Mononuclear cell (primary cell): Measurements from ENCODE around the gene TM9SF3. TPM values are rescaled to one million over a fixed set of nuclear protein-coding genes. Genes with fewer than 3 reads are reported as not detected.

ENCODE experiments used
- H3K27me3 ChIP-seq: 2 replicates; pipeline ENCODE4 v1.6.0; 2011; ENCODE audit warnings: low read length, control low read depth; ENCODE audit not compliant: insufficient read depth
- H3K4me1 ChIP-seq: 2 replicates; pipeline ENCODE4 v1.5.1; 2011; ENCODE audit warnings: mild to moderate bottlenecking, low read length, control low read depth; ENCODE audit not compliant: insufficient read depth
- H3K4me3 ChIP-seq: 2 replicates; pipeline ENCODE4 v1.5.1; 2011; ENCODE audit warnings: mild to moderate bottlenecking, low read length, moderate library complexity
- H3K9me3 ChIP-seq: 2 replicates; pipeline ENCODE4 v1.5.1; 2011; ENCODE audit warnings: low read depth, mild to moderate bottlenecking, control low read depth, low read length
- total RNA-seq: library from RNA; depleted of rRNA; stranded (reverse); fragments of >200 nt; gene quantifications from one replicate; pipeline ENCODE4 v1.2.3, GENCODE V29; 2012

Gene TM9SF3
- total RNA-seq, 1 donor = 122 TPM

DNA sequence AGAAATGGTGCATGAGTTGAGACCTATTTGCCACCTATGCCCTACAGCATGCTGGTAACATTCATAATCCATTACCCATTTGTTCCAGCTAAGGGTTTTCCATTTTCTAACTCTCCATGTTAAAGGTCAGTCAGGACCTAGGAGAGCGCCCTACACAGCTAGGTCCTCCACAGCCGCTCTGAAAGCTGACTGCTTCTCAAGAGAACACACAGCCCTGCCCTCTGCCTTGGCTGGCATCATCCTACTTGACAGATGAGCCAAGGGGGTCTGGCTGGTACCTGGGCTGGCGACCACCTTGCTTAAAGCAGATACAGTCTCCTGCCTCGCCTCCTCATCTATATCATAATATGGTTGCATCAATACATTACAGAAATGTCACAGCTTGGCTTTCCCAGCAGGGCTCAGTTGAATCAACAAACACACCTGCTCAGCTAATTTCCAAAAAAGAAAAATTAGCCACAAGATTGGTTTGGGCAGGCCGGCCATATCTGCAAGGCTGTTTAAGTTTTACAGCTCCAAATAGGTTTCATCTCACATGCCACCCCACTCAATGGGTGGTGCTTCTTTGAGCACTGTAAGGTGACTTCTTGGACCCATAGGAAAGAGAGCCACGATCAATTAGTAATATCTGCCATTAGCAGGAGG lies 90.4 kb downstream of the TM9SF3 start:
- no peaks in the 10 kb centered on the region for H3K9me3 ChIP-seq
- no peaks in the 10 kb centered on the region for H3K4me1 ChIP-seq
- H3K4me3 ChIP-seq = no peak overlapping the region
- H3K27me3 ChIP-seq = peaks cover 3% of the 10 kb centered on the region

GRCh38 chr10:96495544-96495943 lies 91.3 kb downstream of the TM9SF3 start:
- Histone ChIP-seq H3K27me3 (peaks cover 3% of the 10 kb centered on the region), H3K4me1 (no peaks in the 10 kb centered on the region), H3K9me3 (no peaks in the 10 kb centered on the region), H3K4me3 (no peak overlapping the region)

DNA sequence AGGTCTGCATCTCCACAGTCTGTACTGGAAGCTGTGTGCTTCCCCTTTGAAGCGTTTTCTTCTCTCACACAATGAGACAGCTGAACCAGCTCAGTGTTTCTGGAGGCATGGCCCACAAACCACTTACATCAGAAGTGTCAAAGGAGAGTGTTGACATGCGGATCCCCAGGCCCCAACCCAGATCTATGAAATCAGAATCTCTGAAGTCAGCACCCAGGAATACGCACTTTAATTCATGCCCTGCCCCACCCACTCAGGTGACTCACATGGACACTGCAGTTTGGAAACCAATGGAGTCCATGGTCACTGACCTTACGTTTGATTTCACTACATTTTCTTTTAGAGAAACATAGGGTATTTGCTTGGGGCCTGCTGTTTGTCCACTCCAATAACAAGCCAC lies 92.1 kb downstream of the TM9SF3 start:
- Histone ChIP-seq H3K9me3 (no peaks in the 10 kb centered on the region), H3K4me1 (no peaks in the 10 kb centered on the region), H3K4me3 (no peak overlapping the region), H3K27me3 (peaks cover 3% of the 10 kb centered on the region)

DNA sequence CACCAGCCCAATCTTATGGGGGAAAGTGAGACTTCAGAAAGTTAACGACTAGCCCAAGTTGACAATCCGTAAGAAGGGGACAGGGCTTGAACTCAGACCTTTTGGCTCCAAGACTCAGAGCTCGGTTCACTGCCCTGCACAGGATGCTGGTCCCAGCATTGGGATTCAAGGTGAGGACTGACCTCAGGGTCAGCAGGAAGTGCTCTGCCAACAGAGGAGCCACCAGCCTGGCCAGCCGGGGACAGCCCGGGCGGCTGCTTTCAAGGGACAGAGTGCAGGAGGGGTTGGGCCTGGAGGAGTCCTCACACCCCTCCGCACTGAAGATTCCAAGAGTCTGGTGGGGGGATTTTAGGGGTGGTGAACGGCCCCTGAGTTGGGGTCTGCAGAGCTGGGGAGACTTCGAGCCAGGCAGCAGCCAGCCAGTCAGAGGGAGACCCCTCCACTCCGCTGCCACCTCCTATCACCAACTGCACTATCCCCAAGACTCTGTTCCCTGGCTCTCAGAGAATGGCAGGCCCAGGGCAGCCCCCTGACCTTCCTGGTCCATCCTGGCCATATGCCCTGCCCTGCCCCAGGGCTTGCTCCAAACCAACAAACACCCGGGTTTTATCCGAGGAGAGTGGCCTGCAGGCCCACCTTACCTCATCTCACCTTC lies 92.8 kb downstream of the TM9SF3 start:
- peaks cover 3% of the 10 kb centered on the region for H3K27me3 ChIP-seq
- no peak overlapping the region for H3K4me3 ChIP-seq
- no peaks in the 10 kb centered on the region for H3K9me3 ChIP-seq
- no peaks in the 10 kb centered on the region for H3K4me1 ChIP-seq

DNA sequence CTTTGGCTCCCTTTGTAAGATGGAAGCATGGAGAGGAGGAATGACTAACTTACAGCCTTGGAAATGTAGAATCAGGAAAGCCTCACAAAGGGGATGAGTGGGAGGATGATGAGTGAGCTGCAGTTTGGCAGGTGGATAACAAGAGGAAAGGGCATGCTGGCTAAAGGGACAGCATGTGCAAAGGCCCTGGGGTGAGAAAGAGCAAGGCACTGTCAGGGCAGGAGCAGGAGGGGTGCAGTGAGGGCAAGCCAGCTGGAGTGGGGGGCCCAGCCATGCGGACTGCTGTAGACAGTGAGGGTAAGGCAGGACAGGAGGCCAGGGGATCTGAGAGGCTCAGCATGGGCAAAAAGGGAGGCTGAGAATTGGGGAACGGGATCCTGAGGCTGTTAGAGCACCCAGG lies 93.6 kb downstream of the TM9SF3 start:
- Histone ChIP-seq H3K4me3 (no peak overlapping the region), H3K9me3 (no peaks in the 10 kb centered on the region), H3K27me3 (no peaks in the 10 kb centered on the region), H3K4me1 (no peaks in the 10 kb centered on the region)

- Histone ChIP-seq H3K4me3 (no peak overlapping the region), H3K27me3 (no peaks in the 10 kb centered on the region), H3K9me3 (no peaks in the 10 kb centered on the region), H3K4me1 (no peaks in the 10 kb centered on the region)
These were observed 95.5 kb downstream of the TM9SF3 start for GRCh38 chr10:96491303-96491702.

GRCh38 chr10:96488161-96488935 lies 98.5 kb downstream of the TM9SF3 start:
- H3K27me3 ChIP-seq = no peaks in the 10 kb centered on the region
- H3K4me3 ChIP-seq = no peak overlapping the region
- no peaks in the 10 kb centered on the region for H3K9me3 ChIP-seq
- H3K4me1 ChIP-seq = no peaks in the 10 kb centered on the region

- Histone ChIP-seq H3K4me1 (no peaks in the 10 kb centered on the region), H3K4me3 (no peak overlapping the region), H3K27me3 (peaks cover 2% of the 10 kb centered on the region), H3K9me3 (no peaks in the 10 kb centered on the region)
These were observed 103.8 kb downstream of the TM9SF3 start for GRCh38 chr10:96482815-96483588.

DNA sequence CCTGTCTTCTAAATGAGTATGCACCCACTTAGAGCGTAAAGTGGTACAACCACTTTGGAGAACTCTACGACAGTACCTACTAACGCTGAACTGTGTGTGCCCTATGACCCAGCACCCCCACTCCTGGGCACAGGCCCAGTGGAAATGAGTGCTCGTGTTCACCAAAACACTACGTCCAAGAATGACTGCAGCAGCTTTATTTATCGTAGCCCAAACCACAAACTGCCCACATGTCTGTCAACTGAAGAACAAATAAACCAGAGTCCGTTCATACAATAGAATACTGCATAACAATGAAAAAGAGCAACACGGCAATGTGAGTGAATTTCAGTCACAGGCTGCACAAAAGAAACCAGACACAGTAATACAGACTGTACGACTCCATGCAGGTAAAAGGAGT lies 108.5 kb downstream of the TM9SF3 start:
- Histone ChIP-seq H3K4me1 (no peaks in the 10 kb centered on the region), H3K4me3 (no peak overlapping the region), H3K27me3 (peaks cover 2% of the 10 kb centered on the region), H3K9me3 (no peaks in the 10 kb centered on the region)

GRCh38 chr10:96473866-96474265 lies 112.9 kb downstream of the TM9SF3 start:
- no peak overlapping the region for H3K4me3 ChIP-seq
- H3K9me3 ChIP-seq = no peaks in the 10 kb centered on the region
- no peaks in the 10 kb centered on the region for H3K27me3 ChIP-seq
- H3K4me1 ChIP-seq = no peaks in the 10 kb centered on the region

GRCh38 chr10:96470116-96470743 lies 116.6 kb downstream of the TM9SF3 start:
- H3K27me3 ChIP-seq = no peaks in the 10 kb centered on the region
- H3K9me3 ChIP-seq = no peaks in the 10 kb centered on the region
- no peak overlapping the region for H3K4me3 ChIP-seq
- H3K4me1 ChIP-seq = no peaks in the 10 kb centered on the region

DNA sequence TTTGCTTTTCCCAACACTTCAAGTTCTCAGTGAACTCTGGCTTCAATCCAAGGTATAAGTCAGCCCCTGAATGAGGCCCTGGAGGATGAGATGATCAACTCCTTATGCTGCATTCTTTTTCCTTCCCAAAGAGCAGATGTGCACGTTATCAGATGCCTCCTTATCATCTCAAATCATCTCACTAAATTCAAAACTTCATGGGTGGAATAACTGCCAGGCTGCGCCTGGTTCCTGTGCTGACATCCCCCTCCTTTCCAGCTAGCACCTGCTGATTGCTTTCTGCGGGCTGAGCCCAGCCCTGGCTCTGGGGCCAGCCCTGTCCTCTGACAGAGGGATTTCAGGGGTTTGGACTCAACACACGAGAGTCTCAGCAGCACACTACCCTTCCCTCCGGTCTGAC lies 118.0 kb downstream of the TM9SF3 start:
- no peaks in the 10 kb centered on the region for H3K4me1 ChIP-seq
- no peaks in the 10 kb centered on the region for H3K27me3 ChIP-seq
- no peaks in the 10 kb centered on the region for H3K9me3 ChIP-seq
- no peak overlapping the region for H3K4me3 ChIP-seq
